ENCODE results near the gene FANCI. TPM values are rescaled to one million over a fixed set of nuclear protein-coding genes. Genes with fewer than 3 reads are reported as not detected.

Gene FANCI
- total and polyA plus RNA-seq, 2 of the 4 experiments (the other 2 are of a cell fraction): 13.2 to 34.2 TPM

DNA sequence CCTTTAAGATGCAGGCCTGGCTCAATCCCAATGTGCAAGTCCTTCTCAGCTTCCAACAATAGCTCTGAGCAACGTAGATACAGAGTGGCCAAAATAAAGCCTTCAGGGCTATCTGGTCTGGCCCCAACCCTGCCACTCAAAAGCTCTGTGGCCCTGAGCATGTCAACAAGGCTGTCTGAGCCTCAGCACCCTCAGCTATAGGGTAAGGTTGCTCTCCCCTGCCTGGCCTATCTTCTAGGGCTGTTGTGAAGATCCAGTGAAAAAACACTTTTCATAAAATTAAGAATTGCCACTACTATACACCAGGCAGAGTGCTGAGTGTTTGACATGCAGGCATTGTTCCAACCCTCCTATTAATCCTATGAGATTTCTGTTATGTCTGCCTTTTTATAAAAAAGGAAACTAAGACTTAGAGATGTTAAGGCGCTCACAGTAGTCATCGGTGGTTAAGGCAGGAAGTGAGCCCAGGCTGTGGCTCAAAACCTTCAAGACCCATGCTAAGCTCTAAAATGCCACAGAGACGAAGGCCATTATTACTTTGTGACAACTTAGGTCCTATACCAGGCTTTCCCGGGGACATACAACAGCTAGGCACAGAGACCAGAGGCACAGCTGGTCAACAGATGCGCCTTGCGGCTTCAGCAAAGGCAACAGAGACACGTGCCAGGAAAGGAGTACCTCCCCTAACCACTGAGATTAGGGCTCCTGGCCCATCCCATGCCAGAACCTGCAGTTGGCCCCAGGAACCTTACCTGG is 85.7 kb downstream of the FANCI start:
- no peak overlapping the region for H3K14ac ChIP-seq (replicated peaks; ENCODE audit: low read depth, low read length)
- peaks cover 6% of the 10 kb centered on the region; the same call in 1 of the 2 replicates for H3K9me1 ChIP-seq (ENCODE audit: insufficient read depth, low read length)
- DNase-seq (no peak), ATAC-seq (ENCODE audit: low read depth) (no peak)
- H3K4me2 ChIP-seq (ENCODE audit: low read depth, low read length): no peak overlapping the region
- H2BK15ac ChIP-seq (ENCODE audit: low read depth, low read length): no peak overlapping the region
- POLR2A ChIA-PET (ENCODE audit: unreplicated experiment): no interaction called here
- no peak overlapping the region for H4K8ac ChIP-seq (ENCODE audit: low read depth in 2 of 2, low read length in 2 of 2)
- CTCF ChIA-PET: no interaction called here
- H3K4ac ChIP-seq (ENCODE audit: low read depth, low read length): no peak overlapping the region
- H4K91ac ChIP-seq (ENCODE audit: insufficient read depth, low read depth, low read length): no peak overlapping the region
- H3K56ac ChIP-seq (ENCODE audit: extremely low read depth, insufficient read depth, low read length): no peak overlapping the region
- H3K4me1 ChIP-seq (ENCODE audit: control insufficient read depth, insufficient read depth, low read length): peaks cover 11% of the 10 kb centered on the region; the same call in 1 of the 2 replicates
- H3K36me3 ChIP-seq (ENCODE audit: control insufficient read depth, insufficient read depth, low read length): peaks cover 72% of the 10 kb centered on the region
- H3K9me3 ChIP-seq (ENCODE audit: control insufficient read depth, insufficient read depth, low read length): no peaks in the 10 kb centered on the region
- no peak overlapping the region for H2BK5ac ChIP-seq (ENCODE audit: low read depth, low read length, poor library complexity, severe bottlenecking)
- no peak overlapping the region for H2AFZ ChIP-seq (replicated peaks; ENCODE audit: low read length, poor library complexity)
- no peak overlapping the region for H2AK9ac ChIP-seq (replicated peaks; ENCODE audit: low read depth, low read length, poor library complexity)
- H2BK120ac ChIP-seq (ENCODE audit: low read depth, low read length): no peak overlapping the region
- 100% methylated on average over 1 of the region's 8 CpGs; no CpG with 5 or more reads in 1 of the 2 experiments for WGBS, 2 experiments (ENCODE audit: extremely low coverage in 2 of 2, insufficient read length in 1 of 2)
- no peak overlapping the region for H3K18ac ChIP-seq (ENCODE audit: low read depth, low read length)
- H3K4me3 ChIP-seq (ENCODE audit: insufficient read depth, low read depth, low read length): no peak overlapping the region
- no peak overlapping the region for H3K9ac ChIP-seq (ENCODE audit: low read depth, low read length)
- no peak overlapping the region for H3K27ac ChIP-seq (ENCODE audit: insufficient read depth, low read length)
- H3K27me3 ChIP-seq (ENCODE audit: control insufficient read depth, insufficient read depth, low read length): no peaks in the 10 kb centered on the region
- no peak overlapping the region for H4K5ac ChIP-seq (ENCODE audit: low read depth, low read length)
- TF ChIP-seq, protein P1, sequence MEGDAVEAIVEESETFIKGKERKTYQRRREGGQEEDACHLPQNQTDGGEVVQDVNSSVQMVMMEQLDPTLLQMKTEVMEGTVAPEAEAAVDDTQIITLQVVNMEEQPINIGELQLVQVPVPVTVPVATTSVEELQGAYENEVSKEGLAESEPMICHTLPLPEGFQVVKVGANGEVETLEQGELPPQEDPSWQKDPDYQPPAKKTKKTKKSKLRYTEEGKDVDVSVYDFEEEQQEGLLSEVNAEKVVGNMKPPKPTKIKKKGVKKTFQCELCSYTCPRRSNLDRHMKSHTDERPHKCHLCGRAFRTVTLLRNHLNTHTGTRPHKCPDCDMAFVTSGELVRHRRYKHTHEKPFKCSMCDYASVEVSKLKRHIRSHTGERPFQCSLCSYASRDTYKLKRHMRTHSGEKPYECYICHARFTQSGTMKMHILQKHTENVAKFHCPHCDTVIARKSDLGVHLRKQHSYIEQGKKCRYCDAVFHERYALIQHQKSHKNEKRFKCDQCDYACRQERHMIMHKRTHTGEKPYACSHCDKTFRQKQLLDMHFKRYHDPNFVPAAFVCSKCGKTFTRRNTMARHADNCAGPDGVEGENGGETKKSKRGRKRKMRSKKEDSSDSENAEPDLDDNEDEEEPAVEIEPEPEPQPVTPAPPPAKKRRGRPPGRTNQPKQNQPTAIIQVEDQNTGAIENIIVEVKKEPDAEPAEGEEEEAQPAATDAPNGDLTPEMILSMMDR (conservative IDR thresholded peaks at IDR 0.05; ENCODE audit: low read depth, low read length): no peak
- TF ChIP-seq MAZ (IDR thresholded peaks at IDR 0.05; ENCODE audit: borderline replicate concordance, low read depth, low read length) (no peak), RAD21 (IDR thresholded peaks at IDR 0.05; ENCODE audit: low read length) (no peak), CEBPB (IDR thresholded peaks at IDR 0.05; ENCODE audit: low read depth, low read length) (no peak), RCOR1 (IDR thresholded peaks at IDR 0.05; ENCODE audit: insufficient replicate concordance, low read length) (no peak), RFX5 (IDR thresholded peaks at IDR 0.05; ENCODE audit: low read depth, low read length) (no peak), FOS (IDR thresholded peaks at IDR 0.05; ENCODE audit: low read depth, low read length) (no peak), MXI1 (IDR thresholded peaks at IDR 0.05; ENCODE audit: borderline replicate concordance, low read depth, low read length) (no peak), CHD1 (IDR thresholded peaks at IDR 0.05; ENCODE audit: low read depth, low read length) (no peak), POLR2A (IDR thresholded peaks at IDR 0.05; ENCODE audit: low read depth, low read length) (no peak), SMC3 (IDR thresholded peaks at IDR 0.05; ENCODE audit: low read depth, low read length) (no peak), MAFK (IDR thresholded peaks at IDR 0.05; ENCODE audit: low read depth, low read length) (no peak), NFE2L2 (IDR thresholded peaks at IDR 0.05; ENCODE audit: low read depth, low read length) (no peak), BHLHE40 (IDR thresholded peaks at IDR 0.05; ENCODE audit: low read depth, low read length) (no peak)
- TF ChIP-seq, protein P2, sequence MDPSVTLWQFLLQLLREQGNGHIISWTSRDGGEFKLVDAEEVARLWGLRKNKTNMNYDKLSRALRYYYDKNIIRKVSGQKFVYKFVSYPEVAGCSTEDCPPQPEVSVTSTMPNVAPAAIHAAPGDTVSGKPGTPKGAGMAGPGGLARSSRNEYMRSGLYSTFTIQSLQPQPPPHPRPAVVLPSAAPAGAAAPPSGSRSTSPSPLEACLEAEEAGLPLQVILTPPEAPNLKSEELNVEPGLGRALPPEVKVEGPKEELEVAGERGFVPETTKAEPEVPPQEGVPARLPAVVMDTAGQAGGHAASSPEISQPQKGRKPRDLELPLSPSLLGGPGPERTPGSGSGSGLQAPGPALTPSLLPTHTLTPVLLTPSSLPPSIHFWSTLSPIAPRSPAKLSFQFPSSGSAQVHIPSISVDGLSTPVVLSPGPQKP (IDR thresholded peaks at IDR 0.05; ENCODE audit: borderline replicate concordance, low read depth, low read length): no peak
- TF ChIP-seq, protein P3, sequence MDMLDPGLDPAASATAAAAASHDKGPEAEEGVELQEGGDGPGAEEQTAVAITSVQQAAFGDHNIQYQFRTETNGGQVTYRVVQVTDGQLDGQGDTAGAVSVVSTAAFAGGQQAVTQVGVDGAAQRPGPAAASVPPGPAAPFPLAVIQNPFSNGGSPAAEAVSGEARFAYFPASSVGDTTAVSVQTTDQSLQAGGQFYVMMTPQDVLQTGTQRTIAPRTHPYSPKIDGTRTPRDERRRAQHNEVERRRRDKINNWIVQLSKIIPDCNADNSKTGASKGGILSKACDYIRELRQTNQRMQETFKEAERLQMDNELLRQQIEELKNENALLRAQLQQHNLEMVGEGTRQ (IDR thresholded peaks at IDR 0.05; ENCODE audit: low read depth, low read length): no peak
- peaks cover 66% of the 10 kb centered on the region for H4K20me1 ChIP-seq (ENCODE audit: insufficient read depth, low read length)
- intact Hi-C loops (cut with micrococcal nuclease): no loop called here
- no peak overlapping the region for H2BK20ac ChIP-seq (ENCODE audit: low read depth, low read length)
- dilution Hi-C loops (cut with HindIII; ENCODE audit: low sequenced_read_pairs, unreplicated experiment): no loop called here
- H3K23ac ChIP-seq (ENCODE audit: low read depth, low read length): no peak overlapping the region
- H3K79me1 ChIP-seq (ENCODE audit: low read depth in 1 of 2, low read length in 2 of 2): peaks cover 43 to 78% of the 10 kb centered on the region in 2 experiments
- in situ Hi-C loops (cut with MboI; ENCODE audit: low sequenced_read_pairs): no loop called here
- no peak overlapping the region for H2AK5ac ChIP-seq (ENCODE audit: low read depth, low read length)
- no TSS peak for BruUV-seq (replicated peaks)
